HCT116 (cell line): Measurements from ENCODE around the gene SLC8A2. TPM values are rescaled to one million over a fixed set of nuclear protein-coding genes. Genes with fewer than 3 reads are reported as not detected.

Source experiments
- ATAC-seq: fragments of 200-7000 bp; cut with Tn5 transposase; 2 replicates; pipeline ENCODE4 v1.9.1; 2020; ENCODE audit warnings: mild to moderate bottlenecking, moderate library complexity
- BruUV-seq: library from RNA; stranded (reverse); fragments of 400-500 nt; replicated peaks from 2 replicates; lab custom pipeline; 2021; lab: Mats Ljungman, UMichigan
- CTCF ChIA-PET: fragments of 300-600 bp; sonication (Branson Sonifier 250); formaldehyde crosslinking; loops from one replicate; lab custom pipeline; 2021; ENCODE audit warnings: antibody characterized with exemption; lab: Charles Lee
- POLR2A ChIA-PET: fragments of 300-600, 350-600 bp; sonication (Branson Sonifier 250); formaldehyde crosslinking; loops from one replicate; lab custom pipeline; 2021; ENCODE audit warnings: antibody characterized with exemption; lab: Charles Lee
- RAD21 ChIA-PET, 2 experiments: fragments of 300-600 bp; sonication (Branson Sonifier 250); formaldehyde crosslinking; loops; one replicate each; lab custom pipeline; 2023; ENCODE audit warnings: low total read pairs in 2 of 2; ENCODE audit not compliant: uncharacterized antibody in 2 of 2, unreplicated experiment in 2 of 2, low non-redundant PET in 1 of 2; lab: Charles Lee
- DNase-seq: peaks from one replicate; pipeline ENCODE4 v3.0.0-alpha.2; 2010; ENCODE audit warnings: low read depth, low spot score
- H2AFZ ChIP-seq: fragments of 200-600 bp; shearing (Covaris generic), sonication (generic); 2 replicates; pipeline ENCODE4 v1.6.1; 2017; ENCODE audit warnings: low read depth, mixed run types, mixed read lengths, antibody characterized with exemption, low read length; ENCODE audit not compliant: poor library complexity, severe bottlenecking
- H3K27ac ChIP-seq: 2 replicates; pipeline ENCODE4 v1.5.1; 2012; ENCODE audit warnings: low read depth, low read length
- H3K27me3 ChIP-seq: fragments of 200-600 bp; sonication (generic); 2 replicates; pipeline ENCODE4 v1.6.1; 2016; ENCODE audit warnings: mixed run types, low read length, mixed read lengths; ENCODE audit not compliant: insufficient read depth
- H3K36me3 ChIP-seq, 2 experiments: fragments of 200-500 bp in 1 of 2; fragments of 200-600 bp in 1 of 2; sonication (Bioruptor generic) in 1 of 2; sonication (generic) in 1 of 2; 2 replicates each; pipeline versions ENCODE4 v1.5.1 to v1.6.1; 2014 to 2016; ENCODE audit warnings: low read length in 2 of 2, inconsistent platforms in 1 of 2, mixed read lengths in 1 of 2, mixed run types in 1 of 2; ENCODE audit not compliant: insufficient read depth in 2 of 2, control insufficient read depth in 1 of 2
- H3K4me1 ChIP-seq, 2 experiments: fragments of 200-600 bp in 1 of 2; sonication (generic) in 1 of 2; 2 replicates each; pipeline versions ENCODE4 v1.5.1 to v1.6.1; 2012 to 2017; ENCODE audit warnings: low read length in 2 of 2, inconsistent platforms in 1 of 2, mild to moderate bottlenecking in 1 of 2, mixed read lengths in 1 of 2, mixed run types in 1 of 2, moderate library complexity in 1 of 2; ENCODE audit not compliant: insufficient read depth in 2 of 2, control insufficient read depth in 1 of 2
- H3K4me2 ChIP-seq: fragments of 200-600 bp; sonication (generic); 2 replicates; pipeline ENCODE4 v1.6.1; 2017; ENCODE audit warnings: mixed run types, low read length, mixed read lengths
- H3K4me3 ChIP-seq, 2 experiments: fragments of 200-600 bp in 1 of 2; sonication (generic) in 1 of 2; replicated peaks in 1 of 2; 2 replicates each; pipeline ENCODE4 v1.5.1; 2011 to 2016; ENCODE audit warnings: low read length in 2 of 2, control low read depth in 1 of 2, low read depth in 1 of 2, mild to moderate bottlenecking in 1 of 2, mixed read lengths in 1 of 2, mixed run types in 1 of 2
- H3K79me2 ChIP-seq: fragments of 200-600 bp; sonication (generic); 2 replicates; pipeline ENCODE4 v1.6.1; 2017; ENCODE audit warnings: mild to moderate bottlenecking, mixed run types, low read length, moderate library complexity, mixed read lengths; ENCODE audit not compliant: insufficient read depth
- H3K9ac ChIP-seq: fragments of 200-600 bp; sonication (generic); 2 replicates; pipeline ENCODE4 v1.6.1; 2016; ENCODE audit warnings: low read length, mixed read lengths
- H3K9me2 ChIP-seq: fragments of 200-600 bp; sonication (generic), shearing (Covaris generic); 2 replicates; pipeline ENCODE4 v1.6.1; 2017; ENCODE audit warnings: mixed run types, mild to moderate bottlenecking, moderate library complexity; ENCODE audit not compliant: insufficient read depth
- H3K9me3 ChIP-seq, 2 experiments: fragments of 200-500 bp in 1 of 2; fragments of 200-600 bp in 1 of 2; sonication (Bioruptor generic) in 1 of 2; sonication (generic) in 1 of 2; 2 replicates each; pipeline ENCODE4 v1.6.1; 2014 to 2017; ENCODE audit warnings: low read length in 2 of 2, mixed read lengths in 2 of 2, inconsistent platforms in 1 of 2, low read depth in 1 of 2, mild to moderate bottlenecking in 1 of 2, mixed run types in 1 of 2, moderate library complexity in 1 of 2; ENCODE audit not compliant: control insufficient read depth in 1 of 2, insufficient read depth in 1 of 2
- H4K20me1 ChIP-seq: fragments of 200-600 bp; sonication (generic), shearing (Covaris generic); 2 replicates; pipeline ENCODE4 v1.6.1; 2017; ENCODE audit warnings: mixed run types, mild to moderate bottlenecking, moderate library complexity; ENCODE audit not compliant: insufficient read depth
- CEBPB ChIP-seq: IDR thresholded peaks from 2 replicates; pipeline ENCODE4 v1.6.1; 2012; ENCODE audit warnings: low read depth
- POLR2AphosphoS5 ChIP-seq: IDR thresholded peaks from 2 replicates; pipeline ENCODE4 v1.6.1; 2011; ENCODE audit warnings: mild to moderate bottlenecking, low read depth, low read length, moderate library complexity
- SP1 ChIP-seq: IDR thresholded peaks from 2 replicates; pipeline ENCODE4 v1.6.1; 2012; ENCODE audit warnings: low read depth
- ZFX ChIP-seq: fragments of 450-650 bp; IDR thresholded peaks from 2 replicates; pipeline ENCODE4 v1.6.1; 2017
- intact Hi-C: fragments of 100-400 bp; cut with micrococcal nuclease; formaldehyde crosslinking; loops from 2 replicates; pipeline ENCODE4 v1.10.0; 2022
- total RNA-seq: library from RNA; stranded (reverse); gene quantifications from one replicate; pipeline ENCODE4 v1.2.1, GENCODE V29; 2021; ENCODE audit not compliant: unreplicated experiment
- TF ChIP-seq, protein P1 (sequence below): IDR thresholded peaks from 2 replicates; pipeline ENCODE4 v1.6.1; 2012; ENCODE audit warnings: low read depth
- TF ChIP-seq, protein P2 (sequence below), 3 experiments: fragments of 200-600 bp in 1 of 3; sonication (generic) in 1 of 3; IDR thresholded peaks in 2 of 3; conservative IDR thresholded peaks in 1 of 3; 2 replicates each; pipeline ENCODE4 v1.5.1; 2012 to 2017; ENCODE audit warnings: low read depth in 2 of 3, low read length in 2 of 3, antibody characterized with exemption in 1 of 3, borderline replicate concordance in 1 of 3, control low read depth in 1 of 3, mild to moderate bottlenecking in 1 of 3, mixed read lengths in 1 of 3, mixed run types in 1 of 3, moderate library complexity in 1 of 3; ENCODE audit not compliant: insufficient read depth in 1 of 3

Gene SLC8A2
- total RNA-seq, 1 experiment from 2014 or later, result 0.98 TPM

DNA sequence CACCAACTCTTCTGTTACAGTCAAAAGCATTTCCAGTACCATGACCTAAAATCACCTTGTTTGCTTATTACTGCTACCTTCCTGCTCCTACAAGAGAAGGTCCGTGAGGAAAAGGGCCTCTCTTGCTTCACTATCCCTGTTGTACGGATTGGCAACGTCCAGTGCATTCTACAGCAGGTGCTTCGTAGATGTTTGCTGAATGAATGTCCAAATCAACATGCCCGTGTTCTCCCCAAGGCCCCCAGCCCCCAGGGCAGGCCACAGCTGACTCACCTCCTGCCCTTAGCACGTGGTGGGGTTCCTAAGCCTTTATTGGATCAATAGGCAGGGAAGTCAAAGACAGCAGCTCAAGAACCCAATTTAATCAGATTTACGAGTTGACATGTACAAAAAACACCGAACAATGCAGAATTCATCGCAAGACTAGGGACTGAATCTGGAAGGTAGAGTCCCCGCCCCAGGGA is 48.7 kb upstream of the SLC8A2 start:
- no peak for ATAC-seq
- no peak for DNase-seq
- ChIA-PET RAD21 (no interaction called here), POLR2A (no interaction called here), CTCF (no interaction called here)
- no TSS peak for BruUV-seq
- TF ChIP-seq CEBPB, result no peak
- TF ChIP-seq ZFX, result no peak
- TF ChIP-seq, protein P1, sequence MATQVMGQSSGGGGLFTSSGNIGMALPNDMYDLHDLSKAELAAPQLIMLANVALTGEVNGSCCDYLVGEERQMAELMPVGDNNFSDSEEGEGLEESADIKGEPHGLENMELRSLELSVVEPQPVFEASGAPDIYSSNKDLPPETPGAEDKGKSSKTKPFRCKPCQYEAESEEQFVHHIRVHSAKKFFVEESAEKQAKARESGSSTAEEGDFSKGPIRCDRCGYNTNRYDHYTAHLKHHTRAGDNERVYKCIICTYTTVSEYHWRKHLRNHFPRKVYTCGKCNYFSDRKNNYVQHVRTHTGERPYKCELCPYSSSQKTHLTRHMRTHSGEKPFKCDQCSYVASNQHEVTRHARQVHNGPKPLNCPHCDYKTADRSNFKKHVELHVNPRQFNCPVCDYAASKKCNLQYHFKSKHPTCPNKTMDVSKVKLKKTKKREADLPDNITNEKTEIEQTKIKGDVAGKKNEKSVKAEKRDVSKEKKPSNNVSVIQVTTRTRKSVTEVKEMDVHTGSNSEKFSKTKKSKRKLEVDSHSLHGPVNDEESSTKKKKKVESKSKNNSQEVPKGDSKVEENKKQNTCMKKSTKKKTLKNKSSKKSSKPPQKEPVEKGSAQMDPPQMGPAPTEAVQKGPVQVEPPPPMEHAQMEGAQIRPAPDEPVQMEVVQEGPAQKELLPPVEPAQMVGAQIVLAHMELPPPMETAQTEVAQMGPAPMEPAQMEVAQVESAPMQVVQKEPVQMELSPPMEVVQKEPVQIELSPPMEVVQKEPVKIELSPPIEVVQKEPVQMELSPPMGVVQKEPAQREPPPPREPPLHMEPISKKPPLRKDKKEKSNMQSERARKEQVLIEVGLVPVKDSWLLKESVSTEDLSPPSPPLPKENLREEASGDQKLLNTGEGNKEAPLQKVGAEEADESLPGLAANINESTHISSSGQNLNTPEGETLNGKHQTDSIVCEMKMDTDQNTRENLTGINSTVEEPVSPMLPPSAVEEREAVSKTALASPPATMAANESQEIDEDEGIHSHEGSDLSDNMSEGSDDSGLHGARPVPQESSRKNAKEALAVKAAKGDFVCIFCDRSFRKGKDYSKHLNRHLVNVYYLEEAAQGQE, result no peak
- TF ChIP-seq, protein P2, sequence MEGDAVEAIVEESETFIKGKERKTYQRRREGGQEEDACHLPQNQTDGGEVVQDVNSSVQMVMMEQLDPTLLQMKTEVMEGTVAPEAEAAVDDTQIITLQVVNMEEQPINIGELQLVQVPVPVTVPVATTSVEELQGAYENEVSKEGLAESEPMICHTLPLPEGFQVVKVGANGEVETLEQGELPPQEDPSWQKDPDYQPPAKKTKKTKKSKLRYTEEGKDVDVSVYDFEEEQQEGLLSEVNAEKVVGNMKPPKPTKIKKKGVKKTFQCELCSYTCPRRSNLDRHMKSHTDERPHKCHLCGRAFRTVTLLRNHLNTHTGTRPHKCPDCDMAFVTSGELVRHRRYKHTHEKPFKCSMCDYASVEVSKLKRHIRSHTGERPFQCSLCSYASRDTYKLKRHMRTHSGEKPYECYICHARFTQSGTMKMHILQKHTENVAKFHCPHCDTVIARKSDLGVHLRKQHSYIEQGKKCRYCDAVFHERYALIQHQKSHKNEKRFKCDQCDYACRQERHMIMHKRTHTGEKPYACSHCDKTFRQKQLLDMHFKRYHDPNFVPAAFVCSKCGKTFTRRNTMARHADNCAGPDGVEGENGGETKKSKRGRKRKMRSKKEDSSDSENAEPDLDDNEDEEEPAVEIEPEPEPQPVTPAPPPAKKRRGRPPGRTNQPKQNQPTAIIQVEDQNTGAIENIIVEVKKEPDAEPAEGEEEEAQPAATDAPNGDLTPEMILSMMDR (IDR thresholded peaks at IDR 0.05 in 2 of 3, conservative IDR thresholded peaks at IDR 0.05 in 1 of 3; ENCODE audit: borderline replicate concordance in 1 of 3, insufficient read depth in 1 of 3, low read depth in 2 of 3, low read length in 2 of 3), result no peak
- no peak for TF ChIP-seq POLR2AphosphoS5
- TF ChIP-seq SP1, result no peak
- Histone ChIP-seq H2AFZ (no peak overlapping the region), H3K9me3 (no peaks in the 10 kb centered on the region), H3K9ac (no peak overlapping the region), H3K79me2 (no peaks in the 10 kb centered on the region), H4K20me1 (no peaks in the 10 kb centered on the region), H3K4me1 (peaks cover 5 to 9% of the 10 kb centered on the region in 2 experiments; a peak in 3 of 4 replicates), H3K27me3 (no peaks in the 10 kb centered on the region), H3K9me2 (no peaks in the 10 kb centered on the region), H3K36me3 (no peaks in the 10 kb centered on the region), H3K4me2 (no peak overlapping the region), H3K27ac (no peak overlapping the region), H3K4me3 (no peak overlapping the region)
- intact Hi-C loops, result no loop called here
